Measurements from ENCODE around the gene MFF. TPM values are rescaled to one million over a fixed set of nuclear protein-coding genes. Genes with fewer than 3 reads are reported as not detected.
"Not testable (repeated sequence)": the region's sequence is repeated elsewhere in the genome, so short reads cannot be mapped to it uniquely, and the experiment has no call there.

MFF gene
- total RNA-seq, 2 experiments from 2014 or later, result 78.3 to 104 TPM

GRCh38 chr2:227377467-227378351 lies 52.7 kb downstream of the MFF start:
- ChIA-PET CTCF (interaction anchor here (0.6 to 0.7 kb wide), 2 partner anchors 108 to 1324 kb away, joined by 3 to 4 read pairs; no protein-coding TSS in a partner anchor), POLR2A (no interaction called here)
- intact Hi-C loops (cut with DNase I, micrococcal nuclease), result no loop called here
- peaks cover 10% of the 10 kb centered on the region for H3K9me3 Mint-ChIP-seq (ENCODE audit: low read depth)
- no peaks in the 10 kb centered on the region for H3K36me3 Mint-ChIP-seq (ENCODE audit: low read depth)
- peaks cover 26% of the 10 kb centered on the region for H3K4me1 Mint-ChIP-seq
- DNase-seq (no peak), ATAC-seq (no peak)
- H3K4me3 Mint-ChIP-seq, result no peak overlapping the region
- no peak overlapping the region for H3K27ac Mint-ChIP-seq
- H3K27me3 Mint-ChIP-seq, result peaks cover 2% of the 10 kb centered on the region

DNA sequence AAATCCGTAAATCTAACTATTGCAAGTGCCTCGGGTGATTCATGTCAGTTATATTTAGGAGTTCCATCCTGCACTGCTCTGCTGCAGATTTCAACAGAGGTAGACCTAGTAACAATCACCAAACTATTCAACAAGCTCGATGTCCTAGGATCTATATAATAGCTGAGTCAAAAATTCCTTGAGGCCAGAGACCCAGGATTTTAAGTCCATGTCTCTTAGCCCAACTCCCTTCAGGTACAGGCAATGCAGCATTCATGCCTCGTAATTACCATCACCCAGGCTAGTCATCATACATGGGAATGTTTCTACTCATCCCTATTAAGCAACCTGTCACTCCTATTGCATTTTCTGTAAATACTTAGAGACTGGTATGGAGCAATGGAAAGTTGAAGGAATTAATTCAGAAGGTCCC lies 53.3 kb downstream of the MFF start:
- intact Hi-C loops (cut with DNase I, micrococcal nuclease), result no loop called here
- peaks cover 11% of the 10 kb centered on the region for H3K9me3 Mint-ChIP-seq (ENCODE audit: low read depth)
- peaks cover 24% of the 10 kb centered on the region for H3K4me1 Mint-ChIP-seq
- ATAC-seq (no peak), DNase-seq (no peak)
- no peak overlapping the region for H3K27ac Mint-ChIP-seq
- H3K36me3 Mint-ChIP-seq (ENCODE audit: low read depth), result no peaks in the 10 kb centered on the region
- POLR2A ChIA-PET, result no interaction called here
- CTCF ChIA-PET, result interaction anchor here (0.7 to 0.9 kb wide), 2 partner anchors 107 to 280 kb away, joined by 3 read pairs; no protein-coding TSS in a partner anchor
- no peaks in the 10 kb centered on the region for H3K27me3 Mint-ChIP-seq
- H3K4me3 Mint-ChIP-seq, result no peak overlapping the region

DNA sequence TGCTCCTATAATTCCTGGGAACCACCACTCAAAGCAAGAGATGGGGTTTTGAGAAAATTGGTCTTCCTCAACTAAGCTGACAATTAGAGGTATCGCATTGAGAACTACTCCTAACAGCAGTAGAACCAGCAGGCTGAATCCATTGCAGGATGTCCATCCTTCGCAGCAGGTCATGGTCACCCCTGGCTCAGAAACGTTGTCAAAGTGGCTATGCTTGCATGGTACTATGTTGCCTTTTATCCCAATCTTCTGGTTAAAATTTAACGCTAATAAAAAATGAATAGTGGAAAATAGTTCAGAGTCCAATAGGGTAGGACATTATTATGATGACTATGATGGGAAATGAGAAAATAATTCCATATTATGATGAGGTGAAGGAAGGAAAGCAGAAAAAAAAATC lies 54.0 kb downstream of the MFF start, which contains the start of gene TM4SF20:
TSS of gene TM4SF20 (minus strand) at position 212 of the 400 bp plus-strand sequence. CDS start at position 174, 38 bp downstream.
- POLR2A ChIA-PET, result interaction anchor here (0.5 kb wide), 1 partner anchor 491 kb away, joined by 3 read pairs; no protein-coding TSS in a partner anchor
- no peaks in the 10 kb centered on the region for H3K36me3 Mint-ChIP-seq (ENCODE audit: low read depth)
- peaks cover 25% of the 10 kb centered on the region for H3K4me1 Mint-ChIP-seq

DNA sequence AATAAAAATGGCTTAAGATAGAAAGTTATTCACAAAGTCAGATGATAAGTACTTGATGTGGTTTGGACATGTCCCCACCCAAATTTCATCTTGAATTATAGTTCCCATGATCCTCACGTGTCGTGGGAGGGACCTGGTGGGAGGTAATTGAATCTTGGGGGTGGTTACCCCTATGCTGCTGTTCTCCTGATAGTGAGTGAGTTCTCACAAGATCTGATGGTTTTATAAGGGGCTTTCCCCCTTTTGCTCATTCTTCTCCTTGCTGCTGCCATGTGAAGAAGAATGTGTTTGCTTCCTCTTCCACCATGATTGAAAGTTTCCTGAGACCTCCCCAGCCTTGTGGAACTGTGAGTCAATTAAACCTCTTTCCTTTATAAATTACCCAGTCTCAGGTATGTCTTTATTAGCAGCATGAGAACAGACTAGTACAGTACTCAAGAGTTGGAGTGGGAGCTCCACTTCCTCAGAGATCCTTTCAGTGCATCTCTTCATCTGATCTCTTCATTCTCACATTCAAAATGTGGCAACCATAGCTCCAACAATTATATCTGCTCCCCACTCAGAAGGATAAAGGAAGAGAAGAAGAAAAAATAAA lies 57.3 kb downstream of the MFF start:
- peak overlapping the region; percentile 37 for H3K27ac Mint-ChIP-seq
- ATAC-seq, result not testable (repeated sequence)

More for the DNA sequence above, 54.0 kb downstream of the MFF start, which contains the start of gene TM4SF20:
- DNase-seq (no peak), ATAC-seq (no peak)
- no peaks in the 10 kb centered on the region for H3K27me3 Mint-ChIP-seq
- CTCF ChIA-PET, result interaction anchor here (0.9 to 1.4 kb wide), 6 partner anchors 23 to 279 kb away, joined by 3 read pairs; no protein-coding TSS in a partner anchor
- H3K9me3 Mint-ChIP-seq (ENCODE audit: low read depth), result peaks cover 11% of the 10 kb centered on the region
- no peak within 1 kb of the TSS for H3K4me3 Mint-ChIP-seq
- H3K27ac Mint-ChIP-seq, result no peak within 1 kb of the TSS
- intact Hi-C loops (cut with DNase I, micrococcal nuclease), result no loop called here

DNA sequence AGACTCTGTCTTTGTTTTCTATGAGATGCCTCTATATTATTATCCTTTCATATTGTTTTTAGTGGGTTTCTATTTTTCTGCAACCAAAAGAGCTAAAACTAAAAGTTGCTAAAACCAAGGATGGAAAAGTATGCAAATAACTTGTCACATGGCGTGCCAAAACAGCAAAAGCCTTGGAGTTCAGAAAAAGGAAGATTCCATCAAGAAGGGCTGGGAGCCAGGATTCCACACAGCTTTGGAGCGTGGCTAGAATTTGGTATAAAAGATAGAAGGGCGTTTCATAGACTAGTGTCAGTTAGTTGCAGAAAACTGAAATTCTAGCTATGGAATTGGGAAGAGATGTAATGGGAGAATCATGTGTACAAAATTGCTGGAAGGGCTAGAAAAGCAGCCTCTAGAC lies 58.6 kb downstream of the MFF start:
- DNase-seq, result no peak
- intact Hi-C loops (cut with DNase I, micrococcal nuclease), result no loop called here
- Mint-ChIP-seq H3K9me3 (ENCODE audit: low read depth) (peaks cover 11% of the 10 kb centered on the region), H3K4me3 (no peak overlapping the region), H3K4me1 (peaks cover 26% of the 10 kb centered on the region), H3K36me3 (ENCODE audit: low read depth) (no peaks in the 10 kb centered on the region), H3K27ac (no peak overlapping the region), H3K27me3 (peaks cover 3% of the 10 kb centered on the region)
- no peak for ATAC-seq
- ChIA-PET POLR2A (no interaction called here), CTCF (no interaction called here)

More for the DNA sequence above, 57.3 kb downstream of the MFF start:
- Mint-ChIP-seq H3K9me3 (ENCODE audit: low read depth) (peaks cover 11% of the 10 kb centered on the region), H3K4me1 (peaks cover 26% of the 10 kb centered on the region)
- intact Hi-C loops (cut with DNase I, micrococcal nuclease); POLR2A ChIA-PET; H3K36me3 Mint-ChIP-seq (ENCODE audit: low read depth); H3K27me3 Mint-ChIP-seq; DNase-seq; H3K4me3 Mint-ChIP-seq: not testable (repeated sequence)
- CTCF ChIA-PET, result interaction anchor here (0.6 to 1.0 kb wide), 4 partner anchors 9 to 508 kb away, joined by 3 read pairs; no protein-coding TSS in a partner anchor

- Mint-ChIP-seq H3K4me1 (peaks cover 23% of the 10 kb centered on the region), H3K27ac (no peak overlapping the region), H3K4me3 (no peak overlapping the region), H3K9me3 (ENCODE audit: low read depth) (peaks cover 9% of the 10 kb centered on the region), H3K36me3 (ENCODE audit: low read depth) (no peaks in the 10 kb centered on the region), H3K27me3 (peaks cover 3% of the 10 kb centered on the region)
- no peak for ATAC-seq
- intact Hi-C loops (cut with DNase I, micrococcal nuclease), result no loop called here
- ChIA-PET CTCF (interaction anchor here (0.9 to 1.4 kb wide), 4 partner anchors 10 to 134 kb away, joined by 3 to 6 read pairs (median 4); no protein-coding TSS in a partner anchor), POLR2A (no interaction called here)
- DNase-seq, result no peak
Observed at GRCh38 chr2:227386630-227387029, 61.6 kb downstream of the MFF start.

DNA sequence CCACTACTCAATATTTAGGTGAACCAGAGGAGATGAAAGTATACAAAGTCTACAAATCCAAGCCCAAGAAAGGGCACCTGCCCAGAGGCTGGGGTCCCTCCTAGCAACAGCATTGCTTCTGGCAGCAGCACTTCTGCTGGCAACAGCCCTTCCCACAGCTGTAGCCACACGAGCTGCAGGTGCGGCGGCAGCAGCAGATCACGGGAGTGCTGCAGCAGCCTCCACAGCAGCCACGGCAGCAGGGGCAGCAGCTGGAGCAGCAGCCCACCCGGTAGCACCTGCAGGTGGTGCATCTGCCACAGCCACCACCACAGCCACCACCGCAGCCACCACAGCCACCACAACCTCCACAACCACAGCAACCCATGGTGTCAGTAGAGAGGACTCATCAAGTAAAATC lies 62.5 kb downstream of the MFF start, which contains the start of gene SCYGR1:
TSS of gene SCYGR1 (minus strand) at position 367 of the 400 bp plus-strand sequence. CDS start at position 367, 0 bp downstream.
- H3K36me3 Mint-ChIP-seq (ENCODE audit: low read depth); intact Hi-C loops (cut with DNase I, micrococcal nuclease); DNase-seq; ATAC-seq; H3K27ac Mint-ChIP-seq; H3K9me3 Mint-ChIP-seq (ENCODE audit: low read depth); POLR2A ChIA-PET; H3K27me3 Mint-ChIP-seq; H3K4me3 Mint-ChIP-seq: not testable (repeated sequence)
- CTCF ChIA-PET, result interaction anchor here (0.5 kb wide), 1 partner anchor 250 kb away, joined by 5 read pairs; no protein-coding TSS in a partner anchor
- peaks cover 14% of the 10 kb centered on the region for H3K4me1 Mint-ChIP-seq

GRCh38 chr2:227388537-227389011 lies 63.5 kb downstream of the MFF start:
- peaks cover 9% of the 10 kb centered on the region for H3K4me1 Mint-ChIP-seq

DNA sequence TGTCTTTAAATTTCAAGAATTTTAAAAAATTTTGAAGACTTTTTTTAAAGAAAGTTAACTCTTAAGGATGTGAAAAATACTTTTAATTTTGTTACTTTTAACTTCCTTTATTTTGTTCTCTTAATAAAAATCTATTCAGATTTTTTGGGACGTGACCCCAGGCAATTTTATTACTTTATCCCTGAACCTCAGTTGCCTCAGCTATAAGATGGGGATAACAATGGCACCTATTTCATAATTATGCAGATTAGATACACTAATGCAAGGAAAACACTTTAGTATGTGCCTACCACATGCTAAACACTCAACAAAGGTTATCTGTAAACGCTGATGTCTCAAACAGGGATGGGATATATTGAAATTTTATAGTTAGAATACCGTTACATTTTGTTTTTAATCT lies 64.2 kb downstream of the MFF start:
- POLR2A ChIA-PET, result no interaction called here

More at GRCh38 chr2:227388537-227389011, 63.5 kb downstream of the MFF start:
- H3K9me3 Mint-ChIP-seq (ENCODE audit: low read depth), result no peaks in the 10 kb centered on the region
- intact Hi-C loops (cut with DNase I, micrococcal nuclease), result no loop called here
- DNase-seq (no peak), ATAC-seq (no peak)
- POLR2A ChIA-PET, result no interaction called here
- CTCF ChIA-PET, result no interaction called here
- H3K36me3 Mint-ChIP-seq (ENCODE audit: low read depth), result no peaks in the 10 kb centered on the region
- H3K27me3 Mint-ChIP-seq, result peaks cover 3% of the 10 kb centered on the region
- no peak overlapping the region for H3K27ac Mint-ChIP-seq
- H3K4me3 Mint-ChIP-seq, result no peak overlapping the region

DNA sequence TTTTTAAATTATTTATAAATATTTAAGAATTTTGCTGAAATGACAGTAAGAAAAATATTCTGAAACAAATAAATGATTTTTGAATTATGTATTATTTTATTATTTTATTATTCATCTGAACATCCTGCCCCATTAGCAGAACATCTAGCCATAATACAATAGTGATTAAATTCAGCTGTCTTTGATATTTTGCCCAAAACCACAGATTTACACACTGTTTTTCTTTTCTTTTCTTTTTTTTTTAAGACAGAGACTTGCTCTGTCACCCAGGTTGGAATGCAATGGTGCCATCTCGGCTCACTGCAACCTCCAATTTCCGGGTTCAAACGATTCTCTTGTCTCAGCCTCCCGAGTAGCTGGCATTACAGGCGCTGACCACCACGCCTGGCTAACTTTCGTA lies 64.6 kb downstream of the MFF start:
- no peaks in the 10 kb centered on the region for H3K9me3 Mint-ChIP-seq (ENCODE audit: low read depth)

More for the DNA sequence above, 64.2 kb downstream of the MFF start:
- DNase-seq (no peak), ATAC-seq (no peak)
- H3K36me3 Mint-ChIP-seq (ENCODE audit: low read depth), result no peaks in the 10 kb centered on the region
- peaks cover 3% of the 10 kb centered on the region for H3K27me3 Mint-ChIP-seq
- CTCF ChIA-PET, result no interaction called here
- H3K4me3 Mint-ChIP-seq, result no peak overlapping the region
- intact Hi-C loops (cut with DNase I, micrococcal nuclease), result no loop called here
- no peak overlapping the region for H3K27ac Mint-ChIP-seq
- H3K9me3 Mint-ChIP-seq (ENCODE audit: low read depth), result no peaks in the 10 kb centered on the region
- peaks cover 7% of the 10 kb centered on the region for H3K4me1 Mint-ChIP-seq

DNA sequence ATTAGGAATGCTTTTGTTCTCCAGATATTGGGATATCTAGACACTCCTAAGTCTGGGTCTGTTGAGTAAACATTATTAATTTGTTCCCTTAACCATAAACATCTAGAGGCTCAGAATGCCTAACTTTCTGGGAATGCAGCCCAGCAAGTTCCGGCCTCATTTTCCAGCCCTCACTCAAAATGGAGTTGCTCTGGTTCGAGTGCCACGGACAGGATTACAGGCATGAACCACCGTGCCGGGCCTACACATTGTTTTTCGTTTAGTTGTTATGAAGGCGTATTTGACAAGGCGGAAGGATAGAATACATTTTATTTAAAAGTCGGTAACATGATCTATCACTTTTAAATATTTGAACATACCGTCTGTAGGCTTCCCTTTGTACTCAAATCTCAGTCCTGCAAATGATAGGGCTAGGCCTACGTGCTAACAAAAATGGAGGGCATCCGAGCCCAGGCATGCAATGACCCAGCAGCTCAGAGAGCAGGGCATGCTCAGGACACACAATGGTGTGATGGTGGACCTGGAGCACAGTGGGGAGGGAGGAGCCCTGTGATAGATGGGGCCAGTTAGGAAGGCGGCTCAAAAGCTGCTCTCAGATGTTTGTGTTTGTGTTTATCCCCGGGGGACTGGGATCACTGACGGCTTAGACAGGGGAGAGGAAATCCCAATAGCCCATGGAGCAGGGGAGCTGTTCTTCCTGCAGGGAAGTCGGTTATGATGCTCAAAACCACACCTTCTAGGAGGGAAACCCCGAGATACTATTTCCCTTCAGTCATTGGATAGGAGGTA lies 65.6 kb downstream of the MFF start:
- Mint-ChIP-seq H3K4me3 (no peak overlapping the region), H3K27ac (no peak overlapping the region), H3K9me3 (ENCODE audit: low read depth) (no peaks in the 10 kb centered on the region), H3K27me3 (no peaks in the 10 kb centered on the region), H3K4me1 (peaks cover 7% of the 10 kb centered on the region), H3K36me3 (ENCODE audit: low read depth) (no peaks in the 10 kb centered on the region)
- POLR2A ChIA-PET, result no interaction called here
- intact Hi-C loops (cut with DNase I, micrococcal nuclease), result no loop called here
- ATAC-seq (no peak), DNase-seq (no peak)
- CTCF ChIA-PET, result interaction anchor here (0.6 kb wide), 1 partner anchor 19 kb away, joined by 3 read pairs; no protein-coding TSS in a partner anchor

More for the DNA sequence above, 64.6 kb downstream of the MFF start:
- ChIA-PET POLR2A (no interaction called here), CTCF (no interaction called here)
- ATAC-seq (no peak), DNase-seq (no peak)
- Mint-ChIP-seq H3K4me3 (no peak overlapping the region), H3K4me1 (peaks cover 7% of the 10 kb centered on the region), H3K27me3 (peaks cover 2% of the 10 kb centered on the region), H3K36me3 (ENCODE audit: low read depth) (no peaks in the 10 kb centered on the region), H3K27ac (no peak overlapping the region)
- intact Hi-C loops (cut with DNase I, micrococcal nuclease), result no loop called here
